Endothelial cell of umbilical vein (primary cell): ENCODE measurements around the gene RASAL2. TPM values are rescaled to one million over a fixed set of nuclear protein-coding genes. Genes with fewer than 3 reads are reported as not detected.

Experiments used
- BruUV-seq: library from RNA; stranded (reverse); fragments of 400-500 nt; replicated peaks from 2 replicates; lab custom pipeline; 2021; lab: Mats Ljungman, UMichigan
- CTCF ChIA-PET: fragments of 300-600, 350-600 bp; sonication (Branson Sonifier 250); formaldehyde crosslinking; loops from one replicate; lab custom pipeline; 2021; ENCODE audit warnings: antibody characterized with exemption, inconsistent platforms; lab: Charles Lee
- POLR2A ChIA-PET: fragments of 300-600, 350-600 bp; sonication (Branson Sonifier 250); formaldehyde crosslinking; loops from one replicate; lab custom pipeline; 2021; ENCODE audit warnings: antibody characterized with exemption, inconsistent platforms; lab: Charles Lee
- DNase-seq: peaks from one replicate; pipeline ENCODE4 v3.0.0-alpha.2; 2011; ENCODE audit warnings: low read depth, low spot score
- FAIRE-seq: peaks from 2 replicates; lab custom pipeline; 2011; peaks lifted over from hg19 to GRCh38; lab: Jason Lieb, UNC
- H2AFZ ChIP-seq: 2 replicates; pipeline ENCODE4 v1.6.0; 2012; ENCODE audit warnings: low read depth, low read length, control low read depth, inconsistent platforms
- H3K27ac ChIP-seq: 2 replicates; pipeline ENCODE4 v1.5.1; 2011; ENCODE audit warnings: low read depth, mild to moderate bottlenecking, control low read depth, low read length, moderate library complexity; ENCODE audit not compliant: insufficient read depth
- H3K27me3 ChIP-seq, 2 experiments: 2 replicates each; pipeline versions ENCODE4 v1.6.0 to v1.6.1; 2011; ENCODE audit warnings: low read length in 2 of 2, mixed read lengths in 1 of 2; ENCODE audit not compliant: control insufficient read depth in 2 of 2, insufficient read depth in 2 of 2
- H3K36me3 ChIP-seq, 2 experiments: 2 replicates in 1 of 2; 3 replicates in 1 of 2; pipeline ENCODE4 v1.5.1; 2011; ENCODE audit warnings: low read length in 2 of 2, mild to moderate bottlenecking in 1 of 2, moderate library complexity in 1 of 2; ENCODE audit not compliant: control insufficient read depth in 2 of 2, insufficient read depth in 2 of 2; ENCODE audit errors: extremely low read depth in 1 of 2
- H3K4me1 ChIP-seq: 3 replicates; pipeline ENCODE4 v1.5.1; 2011; ENCODE audit warnings: mild to moderate bottlenecking, low read length; ENCODE audit not compliant: control insufficient read depth, insufficient read depth; ENCODE audit errors: extremely low read depth
- H3K4me2 ChIP-seq: 2 replicates; pipeline ENCODE4 v1.6.1; 2011; ENCODE audit warnings: low read length, control low read depth, mixed read lengths; ENCODE audit not compliant: insufficient read depth
- H3K4me3 ChIP-seq, 3 experiments: fragments of 200-600 bp in 1 of 3; sonication (generic), shearing (Covaris generic) in 1 of 3; replicated peaks in 1 of 3; 2 replicates each; pipeline ENCODE4 v1.5.1; 2011 to 2016; ENCODE audit warnings: control low read depth in 3 of 3, low read length in 3 of 3, mild to moderate bottlenecking in 2 of 3, inconsistent platforms in 1 of 3, low read depth in 1 of 3, moderate library complexity in 1 of 3; ENCODE audit not compliant: insufficient read depth in 1 of 3
- H3K79me2 ChIP-seq: 2 replicates; pipeline ENCODE4 v1.6.0; 2012; ENCODE audit warnings: low read length, inconsistent platforms; ENCODE audit not compliant: control insufficient read depth, insufficient read depth
- H3K9ac ChIP-seq: replicated peaks from 2 replicates; pipeline ENCODE3; 2011; ENCODE audit warnings: low read length, control low read depth; ENCODE audit not compliant: insufficient read depth; ENCODE audit errors: extremely low read depth
- H3K9me1 ChIP-seq: replicated peaks from 3 replicates; pipeline ENCODE4 v1.6.0; 2011; ENCODE audit warnings: mild to moderate bottlenecking, low read length; ENCODE audit not compliant: control insufficient read depth, insufficient read depth; ENCODE audit errors: extremely low read depth
- H3K9me3 ChIP-seq: replicated peaks from 2 replicates; pipeline ENCODE4 v1.5.1; 2012; ENCODE audit warnings: low read length, inconsistent platforms; ENCODE audit not compliant: control insufficient read depth, insufficient read depth
- H4K20me1 ChIP-seq: replicated peaks from 2 replicates; pipeline ENCODE3; 2011; ENCODE audit warnings: mild to moderate bottlenecking, low read length; ENCODE audit not compliant: control insufficient read depth, insufficient read depth; ENCODE audit errors: extremely low read depth
- EZH2 ChIP-seq: IDR thresholded peaks from 2 replicates; pipeline ENCODE4 v1.6.1; 2012; ENCODE audit warnings: borderline replicate concordance, low read depth, mild to moderate bottlenecking, moderate library complexity, low read length, inconsistent platforms; ENCODE audit not compliant: severe bottlenecking
- FOS ChIP-seq: IDR thresholded peaks from 2 replicates; pipeline ENCODE4 v1.6.1; 2011; ENCODE audit warnings: mild to moderate bottlenecking, low read length, moderate library complexity, borderline replicate concordance; ENCODE audit not compliant: insufficient read depth
- GATA2 ChIP-seq: IDR thresholded peaks from 2 replicates; pipeline ENCODE4 v1.7.0; 2011; ENCODE audit warnings: low read depth, mild to moderate bottlenecking, moderate library complexity, mixed read lengths, low read length; ENCODE audit not compliant: insufficient read length, insufficient read depth
- JUN ChIP-seq: IDR thresholded peaks from 2 replicates; pipeline ENCODE4 v1.6.1; 2011; ENCODE audit warnings: borderline replicate concordance, low read depth; ENCODE audit not compliant: insufficient read length, insufficient read depth
- MYC ChIP-seq: IDR thresholded peaks from one replicate; pipeline ENCODE4 v1.6.1; 2011; ENCODE audit warnings: mild to moderate bottlenecking, low read depth, low read length
- POLR2A ChIP-seq: IDR thresholded peaks from 2 replicates; pipeline ENCODE4 v1.6.1; 2012; ENCODE audit warnings: low read depth, mild to moderate bottlenecking, control low read depth, low read length
- POLR2AphosphoS5 ChIP-seq: IDR thresholded peaks from 2 replicates; pipeline ENCODE4 v1.6.1; 2012; ENCODE audit warnings: low read depth, mild to moderate bottlenecking, control low read depth, low read length, moderate library complexity; ENCODE audit not compliant: insufficient read depth
- dilution Hi-C: fragments of 300-500 bp; cut with MboI; formaldehyde crosslinking; loops from one replicate; pipeline ENCODE4 v1.15.0; 2019; ENCODE audit warnings: low sequenced_read_pairs; ENCODE audit not compliant: extremely low pct_ligation_motif_present
- intact Hi-C: fragments of 100-400 bp; cut with micrococcal nuclease; formaldehyde crosslinking; loops from one replicate; pipeline ENCODE4 v1.10.0; 2022
- polyA plus RNA-seq, 4 experiments: library from polyadenylated mRNA; depleted of rRNA in 3 of 4; stranded (reverse) in 3 of 4; unstranded in 1 of 4; fragments of >200 nt; gene quantifications; 2 replicates each; pipeline versions ENCODE4 v1.2.1 to v1.2.3, GENCODE V29; 2011 to 2012; ENCODE audit warnings: missing spikeins in 1 of 4
- total RNA-seq: library from RNA; stranded (reverse); gene quantifications from 2 replicates; pipeline ENCODE4 v1.2.3, GENCODE V29; 2021
- TF ChIP-seq, protein P1 (sequence below): IDR thresholded peaks from 2 replicates; pipeline ENCODE4 v1.6.1; 2011; ENCODE audit not compliant: insufficient read depth, insufficient read length
- TF ChIP-seq, protein P2 (sequence below), 2 donors: IDR thresholded peaks; 1 replicate in 1 of 2; 2 replicates in 1 of 2; pipeline ENCODE4 v1.5.1; 2011; ENCODE audit warnings: low read length in 2 of 2, mild to moderate bottlenecking in 2 of 2, moderate library complexity in 2 of 2, control low read depth in 1 of 2, inconsistent platforms in 1 of 2, low read depth in 1 of 2; ENCODE audit not compliant: insufficient read depth in 1 of 2; ENCODE audit errors: extremely low read depth in 1 of 2

The RASAL2 gene
- total and polyA plus RNA-seq, 2 donors (not counting 3 experiments of a cell fraction or from before 2014, with no cell fraction given), result 12.5 to 15.5 TPM

DNA sequence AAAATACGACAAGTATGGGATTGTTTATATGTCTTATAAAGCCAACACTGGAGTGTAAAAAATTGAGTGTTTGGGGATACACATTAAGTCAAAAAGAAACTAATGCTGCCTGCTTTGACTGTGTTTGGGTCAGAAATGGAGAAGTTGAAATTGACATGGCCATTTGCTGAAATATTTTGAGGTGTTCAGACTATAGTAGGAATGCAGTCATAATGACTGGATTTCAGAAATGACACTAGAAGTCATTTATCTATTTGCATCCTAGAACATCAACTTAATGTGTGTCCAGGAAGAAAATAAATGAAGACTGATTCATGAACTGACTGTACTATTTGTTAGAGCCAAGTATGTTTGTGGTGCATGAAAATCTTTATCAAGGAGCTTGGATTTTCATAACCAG, 28.4 kb downstream of the RASAL2 start:
- no peak for FAIRE-seq
- intact Hi-C loops, result no loop called here
- CTCF ChIA-PET, result interaction anchor here (1.3 to 2.8 kb wide), 4 partner anchors 13 to 119 kb away, joined by 3 to 17 read pairs (median 3); no protein-coding TSS in a partner anchor

More for the DNA sequence above, 28.4 kb downstream of the RASAL2 start:
- H3K9ac ChIP-seq, result no peak overlapping the region
- H3K4me1 ChIP-seq, result peaks cover 7% of the 10 kb centered on the region
- no peaks in the 10 kb centered on the region for H3K36me3 ChIP-seq
- no peaks in the 10 kb centered on the region for H3K27me3 ChIP-seq
- H3K79me2 ChIP-seq, result peaks cover 2% of the 10 kb centered on the region
- H3K9me1 ChIP-seq, result no peaks in the 10 kb centered on the region
- H3K4me2 ChIP-seq, result no peak overlapping the region
- no peak overlapping the region for H2AFZ ChIP-seq
- no peak overlapping the region for H3K27ac ChIP-seq
- H3K4me3 ChIP-seq, result no peak overlapping the region
- TF ChIP-seq, protein P1, sequence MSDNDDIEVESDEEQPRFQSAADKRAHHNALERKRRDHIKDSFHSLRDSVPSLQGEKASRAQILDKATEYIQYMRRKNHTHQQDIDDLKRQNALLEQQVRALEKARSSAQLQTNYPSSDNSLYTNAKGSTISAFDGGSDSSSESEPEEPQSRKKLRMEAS, result no peak
- no peak for TF ChIP-seq JUN
- TF ChIP-seq MYC, result no peak
- TF ChIP-seq, protein P2, sequence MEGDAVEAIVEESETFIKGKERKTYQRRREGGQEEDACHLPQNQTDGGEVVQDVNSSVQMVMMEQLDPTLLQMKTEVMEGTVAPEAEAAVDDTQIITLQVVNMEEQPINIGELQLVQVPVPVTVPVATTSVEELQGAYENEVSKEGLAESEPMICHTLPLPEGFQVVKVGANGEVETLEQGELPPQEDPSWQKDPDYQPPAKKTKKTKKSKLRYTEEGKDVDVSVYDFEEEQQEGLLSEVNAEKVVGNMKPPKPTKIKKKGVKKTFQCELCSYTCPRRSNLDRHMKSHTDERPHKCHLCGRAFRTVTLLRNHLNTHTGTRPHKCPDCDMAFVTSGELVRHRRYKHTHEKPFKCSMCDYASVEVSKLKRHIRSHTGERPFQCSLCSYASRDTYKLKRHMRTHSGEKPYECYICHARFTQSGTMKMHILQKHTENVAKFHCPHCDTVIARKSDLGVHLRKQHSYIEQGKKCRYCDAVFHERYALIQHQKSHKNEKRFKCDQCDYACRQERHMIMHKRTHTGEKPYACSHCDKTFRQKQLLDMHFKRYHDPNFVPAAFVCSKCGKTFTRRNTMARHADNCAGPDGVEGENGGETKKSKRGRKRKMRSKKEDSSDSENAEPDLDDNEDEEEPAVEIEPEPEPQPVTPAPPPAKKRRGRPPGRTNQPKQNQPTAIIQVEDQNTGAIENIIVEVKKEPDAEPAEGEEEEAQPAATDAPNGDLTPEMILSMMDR (IDR thresholded peaks at IDR 0.05; ENCODE audit: extremely low read depth in 1 of 2, insufficient read depth in 1 of 2, low read depth in 1 of 2, low read length in 2 of 2), result no peak
- no peak for TF ChIP-seq EZH2
- TF ChIP-seq POLR2AphosphoS5, result no peak
- no peak for TF ChIP-seq GATA2
- TF ChIP-seq FOS, result no peak
- no peak for TF ChIP-seq POLR2A
- POLR2A ChIA-PET, result interaction anchor here (0.7 kb wide), 1 partner anchor 228 kb away, joined by 3 read pairs; no protein-coding TSS in a partner anchor
- no peak for DNase-seq
- H4K20me1 ChIP-seq, result no peaks in the 10 kb centered on the region
- H3K9me3 ChIP-seq, result no peaks in the 10 kb centered on the region
- BruUV-seq, result no TSS peak
- dilution Hi-C loops, result no loop called here
